Tibial nerve (tissue), 4 donors: ENCODE results near the gene IGF1R. TPM values are rescaled to one million over a fixed set of nuclear protein-coding genes. Genes with fewer than 3 reads are reported as not detected.

ENCODE experiments used
- DNase-seq, 2 donors: peaks; one replicate each; pipeline ENCODE4 v3.0.0-alpha.2; 2019; ENCODE audit warnings: low spot score in 2 of 2
- H3K27ac ChIP-seq, 4 donors: fragments of 200-600 bp; sonication (generic) in 3 of 4; one replicate each; pipeline ENCODE4 v1.5.1; 2017 to 2019; ENCODE audit warnings: mild to moderate bottlenecking in 1 of 4
- H3K27me3 ChIP-seq, 2 donors: fragments of 200-600 bp; sonication (generic) in 1 of 2; one replicate each; pipeline versions ENCODE4 v1.5.1 to v1.6.0; 2017 to 2019
- H3K36me3 ChIP-seq, 3 donors: fragments of 200-600 bp; sonication (generic); one replicate each; pipeline ENCODE4 v1.5.1; 2018 to 2019
- H3K4me1 ChIP-seq, 4 donors: fragments of 200-600 bp; sonication (generic) in 3 of 4; one replicate each; pipeline ENCODE4 v1.5.1; 2017 to 2019
- H3K4me3 ChIP-seq, 4 donors: fragments of 200-600 bp; sonication (generic) in 3 of 4; one replicate each; pipeline ENCODE4 v1.5.1; 2017 to 2019; ENCODE audit warnings: mild to moderate bottlenecking in 1 of 4, moderate library complexity in 1 of 4
- H3K9me3 ChIP-seq, 4 donors: fragments of 200-600 bp; sonication (generic) in 3 of 4; one replicate each; pipeline ENCODE4 v1.5.1; 2017 to 2019
- CTCF ChIP-seq, 5 experiments: fragments of 200-600 bp in 3 of 5; fragments of 450-650 bp in 2 of 5; sonication (generic) in 3 of 5; IDR thresholded peaks; one replicate each; pipeline ENCODE4 v1.5.1; 2016 to 2019; ENCODE audit warnings: antibody characterized with exemption in 5 of 5, mild to moderate bottlenecking in 3 of 5, moderate library complexity in 2 of 5
- EP300 ChIP-seq, 2 donors: sonication (generic); formaldehyde crosslinking; IDR thresholded peaks; one replicate each; pipeline ENCODE4 v1.6.1; 2017; ENCODE audit warnings: antibody characterized with exemption in 2 of 2, mild to moderate bottlenecking in 1 of 2
- POLR2A ChIP-seq, 2 donors: fragments of 450-650 bp; IDR thresholded peaks; one replicate each; pipeline ENCODE4 v1.6.1; 2017; ENCODE audit warnings: antibody characterized with exemption in 2 of 2, mild to moderate bottlenecking in 2 of 2, moderate library complexity in 2 of 2
- WGBS, 2 donors: methylation state at CpG; one replicate each; pipeline ENCODE4 v1.1.5; 2018; 5-methylcytosine and 5-hydroxymethylcytosine counted together
- total RNA-seq, 4 donors: library from RNA; depleted of rRNA; stranded (reverse); fragments of >200 nt; gene quantifications; one replicate each; pipeline ENCODE4 v1.1.0, GENCODE V29; 2016

IGF1R gene
- total RNA-seq, 4 donors from 2014 or later: 82.5 to 164 (median 111) TPM

GRCh38 chr15:98861188-98861587 is 212.8 kb downstream of the IGF1R start:
- TF ChIP-seq CTCF (IDR thresholded peaks at IDR 0.05): no peak
- no peak for TF ChIP-seq EP300 (IDR thresholded peaks at IDR 0.05)
- TF ChIP-seq POLR2A (IDR thresholded peaks at IDR 0.05): no peak
- no peak for DNase-seq
- Histone ChIP-seq H3K27ac (no peak overlapping the region), H3K4me3 (no peak overlapping the region), H3K36me3 (no peaks in the 10 kb centered on the region), H3K27me3 (no peaks in the 10 kb centered on the region), H3K4me1 (peaks cover 0 to 91% (median 21%) of the 10 kb centered on the region in 4 donors), H3K9me3 (no peaks in the 10 kb centered on the region)
- WGBS, 2 donors: 88 to 90% methylated on average over 6 of the region's 6 CpGs

- Histone ChIP-seq H3K36me3 (no peaks in the 10 kb centered on the region), H3K4me3 (no peak overlapping the region), H3K9me3 (no peaks in the 10 kb centered on the region), H3K4me1 (peaks cover 0 to 74% (median 14%) of the 10 kb centered on the region in 4 donors), H3K27me3 (no peaks in the 10 kb centered on the region), H3K27ac (no peak overlapping the region)
- TF ChIP-seq EP300 (IDR thresholded peaks at IDR 0.05) (no peak), POLR2A (IDR thresholded peaks at IDR 0.05) (no peak), CTCF (IDR thresholded peaks at IDR 0.05) (no peak)
- DNase-seq: no peak
Observed at GRCh38 chr15:98863983-98864382, 215.6 kb downstream of the IGF1R start.

- H3K4me1 ChIP-seq: peaks cover 0 to 58% (median 6%) of the 10 kb centered on the region in 4 donors
- H3K9me3 ChIP-seq: no peaks in the 10 kb centered on the region
- H3K4me3 ChIP-seq: peak overlapping the region; percentile 28 to 53 (median 38)
- TF ChIP-seq EP300 (IDR thresholded peaks at IDR 0.05) (peak in 1 of 2 donors; percentile 28), CTCF (IDR thresholded peaks at IDR 0.05) (no peak)
- H3K27me3 ChIP-seq: no peaks in the 10 kb centered on the region
- no peaks in the 10 kb centered on the region for H3K36me3 ChIP-seq
- WGBS, 2 donors: 49 to 58% methylated on average over 50 of the region's 50 CpGs
- peak; percentile 68 to 76 for DNase-seq
- H3K27ac ChIP-seq: peak overlapping the region; percentile 15 to 79 (median 61)
Observed at GRCh38 chr15:98865397-98866339, 217.3 kb downstream of the IGF1R start.

GRCh38 chr15:98866511-98866910 is 218.2 kb downstream of the IGF1R start:
- Histone ChIP-seq H3K9me3 (no peaks in the 10 kb centered on the region), H3K4me3 (peak overlapping the region; percentile 28 to 53 (median 38)), H3K27me3 (no peaks in the 10 kb centered on the region), H3K36me3 (no peaks in the 10 kb centered on the region), H3K27ac (peak overlapping the region; percentile 15 to 79 (median 61)), H3K4me1 (peaks cover 0 to 49% (median 2%) of the 10 kb centered on the region in 4 donors)
- no peak for DNase-seq
- 32 to 47% methylated on average over 11 of the region's 11 CpGs for WGBS, 2 donors
- TF ChIP-seq CTCF (IDR thresholded peaks at IDR 0.05): no peak
- TF ChIP-seq POLR2A (IDR thresholded peaks at IDR 0.05): no peak
- TF ChIP-seq EP300 (IDR thresholded peaks at IDR 0.05): no peak

- Histone ChIP-seq H3K36me3 (no peaks in the 10 kb centered on the region), H3K27me3 (no peaks in the 10 kb centered on the region), H3K27ac (no peak overlapping the region), H3K4me3 (no peak overlapping the region), H3K9me3 (no peaks in the 10 kb centered on the region), H3K4me1 (peaks cover 2 to 42% (median 4%) of the 10 kb centered on the region in 4 donors)
- TF ChIP-seq CTCF (IDR thresholded peaks at IDR 0.05): no peak
- TF ChIP-seq POLR2A (IDR thresholded peaks at IDR 0.05): no peak
- no peak for TF ChIP-seq EP300 (IDR thresholded peaks at IDR 0.05)
- WGBS, 2 donors: 84 to 85% methylated on average over 6 of the region's 6 CpGs
- DNase-seq: no peak
Observed at GRCh38 chr15:98868564-98868963, 220.2 kb downstream of the IGF1R start.
